HG03520 (cell line): ENCODE data around the gene RBM19.

Experiments used
- ATAC-seq: cut with Tn5 transposase; IDR thresholded peaks from one replicate; pipeline ENCODE4 v1.9.1; 2021; ENCODE audit warnings: mild to moderate bottlenecking, moderate library complexity; ENCODE audit not compliant: unreplicated experiment

Gene RBM19

DNA sequence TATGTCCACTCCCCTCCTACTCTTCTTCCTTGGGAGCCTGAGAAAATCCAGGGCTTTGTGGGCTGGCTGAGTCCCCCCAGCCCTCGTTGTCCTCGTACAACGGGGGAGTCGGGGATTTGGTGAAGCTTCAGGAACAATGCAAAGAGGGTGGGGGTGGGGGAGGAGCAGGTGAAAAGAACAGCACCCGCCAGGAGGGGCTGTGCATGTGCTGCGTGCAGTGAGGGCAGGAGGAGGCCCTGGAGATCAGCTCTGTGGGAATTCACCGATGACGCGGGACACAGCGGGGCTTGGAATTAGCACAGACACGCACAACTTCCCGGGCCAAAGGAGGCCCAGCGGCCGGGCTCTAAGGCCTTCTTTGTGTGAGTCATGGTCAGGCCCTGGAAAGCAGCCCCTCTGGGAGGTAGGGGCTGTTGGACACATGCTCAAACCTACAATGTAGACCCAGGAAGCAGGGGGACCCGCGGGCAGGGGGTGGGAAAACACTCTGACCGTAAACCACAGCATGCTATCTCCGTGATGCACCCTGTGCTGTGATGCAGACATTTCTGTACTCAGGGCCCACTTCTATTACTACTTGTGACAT is 32.8 kb downstream of the RBM19 start:
- no peak for ATAC-seq

- no peak for ATAC-seq
Measured at GRCh38 chr12:113932381-113933196, 33.5 kb downstream of the RBM19 start.

- no peak for ATAC-seq
Measured at GRCh38 chr12:113931517-113931916, 34.6 kb downstream of the RBM19 start.

DNA sequence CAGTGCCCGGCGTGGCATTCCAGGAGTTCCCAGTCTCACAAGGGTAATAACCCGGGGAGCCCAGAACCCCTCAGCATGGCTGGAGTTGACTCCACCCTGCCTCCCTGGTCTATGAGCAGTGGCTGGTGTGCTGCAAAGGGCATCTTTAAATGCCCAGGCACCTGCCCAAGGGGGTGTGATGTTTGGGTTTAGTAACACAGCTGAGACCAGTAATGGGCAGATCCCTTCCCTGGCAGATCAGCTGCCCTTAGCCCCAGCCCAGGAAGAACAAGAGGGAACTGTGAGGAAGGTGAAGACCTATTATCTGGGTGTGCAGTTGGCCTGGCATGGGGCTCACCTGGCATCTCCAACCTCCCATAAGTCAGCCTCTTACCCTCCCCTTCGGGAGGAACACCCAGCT is 35.9 kb downstream of the RBM19 start:
- ATAC-seq, result no peak

DNA sequence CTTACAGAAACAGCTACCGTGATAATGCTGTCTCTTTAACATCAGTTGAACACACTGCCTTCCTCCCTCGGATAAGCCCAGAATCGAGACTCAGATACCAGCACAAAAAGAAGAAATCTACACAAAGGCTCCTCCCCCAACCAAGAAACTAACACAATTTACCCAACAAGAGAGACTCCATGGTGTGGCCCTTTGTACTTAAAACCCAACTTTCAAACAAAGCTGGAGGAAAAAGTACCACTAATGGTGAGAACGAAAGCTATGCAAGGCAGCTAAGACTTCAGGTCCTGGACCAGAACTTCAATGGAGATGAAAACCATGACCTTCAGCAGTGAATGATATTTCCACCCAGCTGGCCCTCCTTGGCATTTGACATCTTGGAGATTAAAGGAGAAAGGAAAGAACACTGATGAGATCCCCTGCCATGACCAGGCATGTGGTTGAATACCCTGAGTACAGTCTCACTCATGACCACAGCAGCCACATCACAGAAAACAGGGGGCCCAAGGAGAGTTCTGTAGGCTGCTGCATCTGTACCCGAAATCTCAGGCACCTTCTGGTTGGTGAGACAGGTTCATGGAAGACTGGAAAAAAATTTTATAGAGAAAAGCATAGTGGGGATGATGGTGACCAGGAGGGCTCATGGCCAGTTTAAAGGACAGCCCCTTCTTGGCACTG is 36.7 kb downstream of the RBM19 start:
- no peak for ATAC-seq

DNA sequence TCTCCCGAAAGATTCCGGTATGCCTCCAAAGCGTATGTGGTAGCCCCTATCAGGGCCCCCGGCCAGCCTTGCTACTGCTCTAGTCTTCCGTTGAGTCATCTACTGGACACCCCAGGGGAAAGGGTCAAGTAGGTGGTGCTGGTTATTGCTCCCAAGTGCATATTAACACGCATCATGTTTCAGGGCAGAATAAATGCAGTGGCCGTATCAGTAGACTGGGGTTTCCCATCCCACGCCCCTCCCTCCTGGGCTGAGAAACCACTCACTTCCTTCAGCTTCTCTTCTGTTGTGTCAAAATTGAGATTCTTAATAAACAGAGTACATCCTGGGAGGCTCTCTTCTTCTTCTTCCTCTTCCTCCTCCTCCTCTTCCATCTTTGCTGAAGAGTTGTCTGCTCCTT is 39.3 kb downstream of the RBM19 start:
- no peak for ATAC-seq

DNA sequence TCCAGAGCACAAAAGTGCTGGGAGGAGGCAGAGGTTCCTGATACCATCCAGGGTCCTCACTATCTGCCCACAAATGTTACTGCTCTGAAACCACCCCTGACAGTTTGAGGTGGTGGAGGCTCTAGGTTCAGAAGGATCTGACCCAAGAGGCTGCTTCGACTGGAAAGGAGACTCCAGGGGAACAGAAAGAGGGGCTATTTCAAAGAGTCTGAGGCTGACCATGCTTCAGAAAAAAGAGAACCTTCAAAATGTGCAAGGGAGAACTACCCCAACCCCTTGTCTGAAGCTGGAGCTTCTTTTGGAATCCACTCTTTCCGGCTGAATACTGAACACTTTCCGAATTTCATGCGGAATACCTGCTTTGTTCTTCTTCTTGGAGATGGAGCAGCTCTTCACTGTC is 41.8 kb downstream of the RBM19 start:
- no peak for ATAC-seq

DNA sequence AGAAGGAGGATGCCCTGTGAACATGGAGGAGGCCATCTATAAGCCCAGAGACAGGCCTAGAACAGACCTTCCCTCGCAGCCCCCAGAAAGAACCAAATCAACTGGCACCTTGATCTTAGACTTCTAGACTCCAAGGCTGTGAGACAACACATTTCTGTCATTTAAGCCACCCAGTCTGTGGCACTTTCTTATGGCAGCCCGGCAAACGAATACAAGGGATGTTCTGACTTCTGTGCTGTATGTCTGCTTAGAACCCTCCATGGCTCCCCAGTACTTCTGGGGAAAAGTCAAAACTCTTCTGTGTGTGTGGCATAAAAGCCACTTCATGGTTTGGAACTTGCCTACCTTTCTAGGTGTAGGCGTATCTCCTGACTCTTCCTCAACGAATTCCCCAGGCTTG is 42.9 kb downstream of the RBM19 start:
- no peak for ATAC-seq

DNA sequence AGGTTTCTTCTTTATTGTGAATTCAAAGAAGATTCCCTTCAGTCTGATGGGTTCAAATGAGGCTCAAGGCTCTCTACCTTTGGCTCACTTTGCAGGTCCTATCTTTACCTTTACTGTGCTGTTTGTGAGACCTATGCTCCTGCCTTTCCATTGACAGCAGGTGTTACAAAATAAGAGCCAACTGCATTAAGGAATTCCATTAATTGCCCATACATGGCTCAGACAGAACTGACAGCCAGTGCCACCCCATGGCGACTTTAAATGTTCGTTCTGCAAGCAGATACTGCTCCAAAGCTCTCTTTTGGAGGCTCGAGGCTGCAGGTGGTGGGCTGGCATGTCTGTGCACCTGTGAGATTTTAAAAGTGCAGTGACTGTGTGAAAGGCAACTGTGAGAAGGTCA is 44.7 kb downstream of the RBM19 start:
- ATAC-seq, result no peak

- no peak for ATAC-seq
Measured at GRCh38 chr12:113919791-113920190, 46.3 kb downstream of the RBM19 start.

GRCh38 chr12:113918306-113918705 is 47.8 kb downstream of the RBM19 start:
- no peak for ATAC-seq

DNA sequence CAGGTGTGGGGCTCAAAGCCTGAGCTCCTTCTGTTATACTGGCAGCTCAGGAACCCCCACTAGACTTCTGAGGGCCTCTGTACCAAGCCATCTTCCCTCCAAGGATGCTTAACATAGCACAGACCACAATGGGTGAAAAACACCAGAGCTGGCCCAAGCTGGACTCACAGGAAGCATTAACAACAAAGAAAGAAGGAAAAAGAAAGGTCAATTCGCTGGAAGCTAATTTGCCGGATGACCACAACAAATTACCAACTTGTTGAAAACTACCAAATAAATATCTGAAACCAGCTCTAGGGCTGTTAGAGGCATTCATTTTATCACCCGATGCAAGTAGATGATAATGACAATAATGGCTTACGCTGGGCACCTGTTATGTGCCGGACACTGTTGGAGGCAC is 48.7 kb downstream of the RBM19 start:
- no peak for ATAC-seq

DNA sequence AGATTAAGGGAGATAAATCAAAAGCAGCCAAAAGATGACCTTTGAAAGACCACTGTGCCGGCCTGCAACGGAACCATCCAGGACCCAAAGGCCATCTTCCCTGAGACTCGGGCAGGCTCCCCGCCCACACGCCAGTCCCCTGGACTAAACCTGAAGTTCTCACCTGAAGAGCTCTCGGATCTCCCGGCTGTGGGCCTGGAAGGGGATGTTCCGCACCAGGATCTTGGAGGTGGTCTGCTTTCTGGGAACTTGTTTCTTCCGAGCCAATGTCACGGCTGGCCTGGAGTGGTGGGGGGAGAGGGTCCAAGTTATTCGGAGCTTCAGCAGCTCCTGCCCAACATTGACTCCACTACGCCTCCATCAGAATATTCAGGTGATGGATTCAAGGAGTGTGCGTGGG is 51.3 kb downstream of the RBM19 start:
- no peak for ATAC-seq

GRCh38 chr12:113914176-113914575 is 51.9 kb downstream of the RBM19 start:
- no peak for ATAC-seq

DNA sequence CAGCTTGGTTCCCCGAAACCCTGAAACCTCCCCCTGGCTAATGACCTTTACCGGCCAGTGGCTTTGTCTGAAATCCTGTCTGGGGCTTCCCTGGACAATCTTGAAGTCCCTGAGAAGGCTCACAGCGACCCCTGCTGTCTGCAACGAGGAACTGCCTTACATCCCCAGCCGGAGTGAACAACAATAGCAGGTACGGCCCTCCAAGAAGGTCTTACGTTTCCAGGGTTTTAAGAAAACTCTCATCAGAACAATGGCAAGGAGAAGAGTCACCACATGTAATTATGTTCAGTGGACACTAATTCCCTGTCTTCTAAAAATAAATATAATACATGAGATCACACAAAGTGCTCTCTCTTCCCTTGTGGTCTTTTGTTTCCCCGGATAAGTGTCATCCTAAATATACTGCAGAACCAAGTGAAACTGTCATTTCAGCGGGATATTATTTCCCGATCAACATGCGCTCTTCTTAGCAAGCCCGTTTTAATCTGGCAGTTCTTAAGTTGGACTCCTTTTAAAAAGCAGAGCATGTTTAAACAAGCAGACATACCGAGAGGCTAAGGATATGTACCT is 53.3 kb downstream of the RBM19 start:
- ATAC-seq, result no peak

DNA sequence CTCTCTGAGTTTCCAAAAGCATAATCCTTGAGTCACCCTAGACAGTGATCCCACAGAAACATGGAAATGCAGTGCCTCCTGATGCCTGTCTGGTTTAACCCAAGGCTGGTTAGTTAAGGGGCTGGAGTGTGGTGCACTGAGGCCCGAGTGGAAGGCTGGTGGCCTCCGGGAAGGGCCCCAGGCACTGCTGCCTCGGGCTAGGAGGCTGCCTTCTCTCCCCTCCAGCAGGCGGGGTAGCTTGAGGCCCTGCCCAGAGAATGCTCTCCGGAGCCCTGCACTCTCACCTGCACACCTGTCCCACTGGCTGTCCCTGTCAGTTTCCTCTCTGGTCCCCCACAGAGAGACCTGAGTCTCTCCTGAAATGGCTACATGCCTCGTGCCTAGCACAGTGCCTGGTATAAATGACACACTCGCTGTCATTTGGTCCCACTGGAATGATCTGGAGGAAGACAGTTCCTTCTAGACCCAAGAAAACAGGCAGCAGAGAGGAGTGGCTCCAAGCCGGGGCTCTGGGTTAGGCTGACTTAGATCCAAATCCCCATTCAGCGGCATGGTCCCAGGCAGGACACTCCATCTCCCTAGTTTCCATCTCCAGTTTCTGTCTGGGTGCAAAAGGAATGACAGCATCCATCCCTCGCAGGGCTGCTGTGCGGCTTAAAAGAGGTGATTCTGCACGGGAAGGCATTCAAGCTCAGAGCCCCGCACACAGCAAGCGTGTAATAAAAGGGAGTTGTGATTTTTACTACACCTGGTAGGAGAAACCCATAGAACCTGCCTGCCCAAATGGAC is 54.0 kb downstream of the RBM19 start:
- ATAC-seq, result no peak

DNA sequence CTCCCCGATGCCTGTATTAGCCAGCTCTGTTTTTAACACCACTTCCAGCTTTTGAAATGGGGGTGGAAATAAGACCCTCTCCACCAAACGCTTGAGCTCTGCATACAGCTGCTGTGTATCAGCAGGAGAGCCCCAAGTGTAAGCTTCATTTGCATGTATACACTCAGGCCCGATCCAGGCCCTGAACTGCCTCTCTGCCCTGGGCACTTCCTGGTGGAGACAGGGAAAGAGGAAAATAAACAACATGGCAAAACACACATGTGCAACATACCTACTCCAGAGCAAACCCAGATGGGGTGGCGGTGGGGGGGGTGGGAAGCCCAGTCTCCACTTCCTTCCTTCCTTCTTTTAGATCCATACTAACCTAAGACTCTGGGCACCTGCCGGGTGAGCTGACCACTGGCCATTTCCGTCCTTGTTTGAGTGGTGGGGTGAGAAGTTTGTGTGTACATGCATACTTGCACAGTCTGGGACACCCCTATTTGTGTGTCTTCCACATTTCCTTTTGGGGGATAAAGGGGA is 55.3 kb downstream of the RBM19 start:
- no peak for ATAC-seq

DNA sequence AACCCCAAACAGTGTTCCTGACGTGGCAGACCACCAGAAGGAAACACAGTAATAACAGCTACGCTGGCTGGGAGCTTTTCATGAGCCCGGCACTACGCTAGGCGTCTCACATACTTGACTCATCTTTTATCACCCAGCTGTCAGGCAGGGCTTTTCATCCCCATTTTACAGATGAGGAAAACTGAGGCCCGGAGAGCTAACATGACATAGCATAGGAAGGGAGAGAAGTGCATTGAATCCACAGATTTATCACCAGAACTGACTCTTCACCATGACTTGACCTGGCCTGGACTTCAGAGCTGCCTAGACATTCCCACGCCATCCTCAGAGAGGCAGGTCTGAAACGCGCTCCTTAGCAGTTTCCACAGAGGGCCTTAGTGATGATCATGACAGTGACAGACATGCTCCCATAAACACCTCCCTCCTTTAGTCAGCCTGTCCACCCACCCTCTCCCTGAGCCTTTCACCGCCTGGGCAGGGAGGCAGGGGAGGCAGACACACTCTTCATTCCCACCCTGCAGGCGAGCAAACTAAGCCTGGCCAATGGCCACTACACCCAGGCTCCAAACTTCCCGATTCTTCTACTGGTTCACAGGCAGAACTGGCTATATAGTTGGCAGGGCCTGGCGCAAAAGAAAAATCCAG is 56.2 kb downstream of the RBM19 start:
- no peak for ATAC-seq

DNA sequence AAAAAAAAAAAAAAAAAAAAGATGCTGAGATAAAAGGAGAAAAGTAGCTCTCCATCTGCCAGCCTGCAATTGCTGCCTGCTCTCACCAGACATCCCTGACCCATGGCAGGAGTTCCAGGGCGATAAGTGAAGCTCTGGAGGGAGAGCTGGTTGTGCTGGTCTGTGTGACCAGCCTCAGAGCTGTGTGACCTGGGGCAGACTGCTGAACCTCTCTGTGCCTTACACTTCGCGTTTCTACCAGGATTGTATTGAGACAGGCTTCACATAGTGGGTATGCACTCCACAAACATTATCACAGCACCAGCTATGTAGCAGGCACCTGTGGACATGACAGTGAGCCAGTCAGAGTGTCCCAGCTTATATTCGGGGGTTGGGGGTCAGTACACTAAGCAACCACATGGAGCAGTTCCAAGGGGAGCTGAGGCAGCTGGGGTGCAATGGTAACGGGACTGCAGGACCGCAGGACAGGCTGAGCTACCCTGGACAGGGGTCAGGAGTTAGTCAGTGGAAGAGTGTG is 57.5 kb downstream of the RBM19 start:
- ATAC-seq, result no peak
